ENCODE measurements around the gene IGFL1. TPM values are rescaled to one million over a fixed set of nuclear protein-coding genes. Genes with fewer than 3 reads are reported as not detected.
"Not testable (repeated sequence)": the region's sequence is repeated elsewhere in the genome, so short reads cannot be mapped to it uniquely, and the experiment has no call there.

Gene IGFL1
- total RNA-seq, 1 experiment from 2014 or later, result not detected

DNA sequence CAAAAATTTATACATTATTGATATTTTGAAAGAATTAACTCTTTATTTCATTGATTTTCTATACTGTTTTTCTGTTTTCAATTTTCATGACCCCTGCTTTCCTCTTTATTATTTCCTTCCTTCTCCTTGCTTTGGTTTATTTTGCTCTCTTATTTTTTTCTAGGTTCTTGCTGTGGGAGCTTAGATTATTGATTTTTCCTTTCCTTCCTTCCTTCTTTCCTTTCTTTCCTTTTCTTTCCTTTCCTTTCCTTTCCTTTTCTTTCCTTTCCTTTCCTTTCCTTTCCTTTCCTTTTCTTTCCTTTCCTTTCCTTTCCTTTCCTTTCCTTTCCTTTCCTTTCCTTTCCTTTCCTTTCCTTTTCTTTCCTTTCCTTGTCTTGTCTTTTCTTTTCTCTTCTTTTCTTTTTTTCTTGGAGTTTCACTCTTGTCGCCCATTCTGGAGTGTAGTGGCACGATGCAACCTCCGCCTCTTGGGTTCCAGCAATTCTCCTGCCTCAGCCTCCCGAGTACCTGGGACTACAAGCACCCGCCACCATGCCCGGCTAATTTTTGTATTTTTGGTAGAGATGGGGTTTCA, 13.6 kb downstream of the IGFL1 start:
- DNase-seq (ENCODE audit: low read depth); in situ Hi-C loops (cut with HindIII; ENCODE audit: low pct_unique_long_range_greater_than_20kb, low sequenced_read_pairs): not testable (repeated sequence)

DNA sequence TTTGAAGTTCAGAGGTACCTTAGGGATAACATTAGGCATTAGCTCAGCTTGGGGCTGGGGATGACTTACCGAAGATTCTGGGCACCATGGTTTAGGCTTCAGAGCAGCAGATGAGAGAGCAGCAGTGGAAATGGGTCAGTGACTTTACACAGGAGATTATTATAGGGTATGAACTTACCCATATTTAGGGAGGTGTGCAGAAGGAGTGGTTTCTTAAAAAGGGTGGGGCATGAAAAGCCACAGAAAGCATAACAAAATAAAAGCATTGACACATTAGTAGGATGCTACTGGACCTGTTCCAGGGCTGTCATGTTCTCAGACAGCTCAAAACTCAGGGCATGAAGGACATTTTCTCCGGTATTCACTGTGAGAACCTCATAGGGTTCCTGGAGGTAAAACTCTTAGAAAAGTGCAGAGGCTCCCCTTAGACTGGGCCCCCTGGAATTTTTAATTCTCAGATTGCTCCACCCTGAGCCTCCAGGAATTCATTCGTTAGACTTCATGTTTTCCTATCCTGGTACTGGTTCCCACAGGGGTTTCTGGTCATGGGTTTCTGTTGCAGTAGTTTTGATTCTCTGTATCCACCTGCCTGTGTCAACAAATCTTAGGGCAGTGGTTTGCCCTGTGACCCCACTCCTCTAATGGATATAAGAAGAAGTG, 20.7 kb downstream of the IGFL1 start:
- peak; percentile 32 for DNase-seq (ENCODE audit: low read depth)
- in situ Hi-C loops (cut with HindIII; ENCODE audit: low pct_unique_long_range_greater_than_20kb, low sequenced_read_pairs), result no loop called here

DNA sequence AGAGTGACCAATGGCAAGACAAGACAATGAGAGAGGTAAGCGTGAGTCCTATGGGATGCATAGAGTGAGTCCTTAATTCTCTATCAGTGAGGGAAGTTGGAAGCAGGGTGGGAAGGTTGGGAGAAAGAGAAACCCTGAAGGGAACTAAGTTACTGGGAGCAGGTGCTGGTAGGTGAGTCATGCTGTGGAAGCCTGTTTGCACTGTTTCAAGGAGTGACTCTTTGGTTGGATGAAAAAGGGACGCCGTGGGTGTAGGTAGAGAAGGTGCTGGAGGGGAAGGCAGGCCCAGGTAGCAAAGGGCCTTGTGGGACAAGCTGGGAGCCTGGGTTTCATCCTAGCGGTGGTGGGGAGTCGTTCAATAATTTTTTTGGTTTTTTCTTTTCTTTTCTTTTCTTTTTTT, 21.9 kb downstream of the IGFL1 start:
- DNase-seq (ENCODE audit: low read depth), result no peak
- in situ Hi-C loops (cut with HindIII; ENCODE audit: low pct_unique_long_range_greater_than_20kb, low sequenced_read_pairs), result no loop called here

DNA sequence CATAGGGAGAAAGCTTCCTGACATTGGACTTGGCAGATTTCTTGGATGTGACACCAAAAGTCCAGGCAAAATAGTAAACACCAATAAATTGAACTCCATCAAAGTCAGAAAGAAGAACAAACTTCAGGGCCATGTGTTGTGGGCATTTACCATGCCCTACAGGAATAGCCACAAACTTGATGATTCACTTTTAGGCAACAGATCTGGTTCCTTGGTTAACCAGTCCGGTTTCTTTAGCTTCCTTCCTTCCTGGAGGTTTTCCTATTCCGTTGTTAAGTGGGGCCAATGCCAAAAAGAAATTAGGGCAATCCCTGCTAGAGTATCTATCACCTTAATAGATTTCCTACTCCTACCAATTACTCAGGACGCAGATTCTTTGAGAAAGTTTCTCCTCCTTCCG, 25.2 kb downstream of the IGFL1 start:
- no peak for DNase-seq (ENCODE audit: low read depth)
- in situ Hi-C loops (cut with HindIII; ENCODE audit: low pct_unique_long_range_greater_than_20kb, low sequenced_read_pairs), result no loop called here

DNA sequence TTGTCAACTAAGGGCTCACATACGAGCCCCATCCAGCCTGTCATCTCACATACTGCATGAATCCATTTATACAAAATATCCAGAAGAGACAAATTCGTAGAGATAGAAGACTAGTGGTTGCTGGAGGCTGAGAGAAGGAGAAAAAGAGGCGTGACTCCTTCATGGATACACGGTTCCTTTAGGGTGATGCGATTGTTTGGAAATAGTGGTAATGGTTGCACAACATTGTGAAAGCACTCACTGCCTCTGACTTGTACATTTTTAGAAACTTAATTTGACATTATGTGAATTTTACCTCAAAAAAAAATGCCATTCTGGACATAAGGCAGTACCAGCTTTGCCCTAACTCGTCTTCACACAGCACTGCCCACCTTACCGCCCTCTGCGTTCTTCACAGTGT, 27.3 kb downstream of the IGFL1 start:
- no peak for DNase-seq (ENCODE audit: low read depth)
- in situ Hi-C loops (cut with HindIII; ENCODE audit: low pct_unique_long_range_greater_than_20kb, low sequenced_read_pairs), result no loop called here

DNA sequence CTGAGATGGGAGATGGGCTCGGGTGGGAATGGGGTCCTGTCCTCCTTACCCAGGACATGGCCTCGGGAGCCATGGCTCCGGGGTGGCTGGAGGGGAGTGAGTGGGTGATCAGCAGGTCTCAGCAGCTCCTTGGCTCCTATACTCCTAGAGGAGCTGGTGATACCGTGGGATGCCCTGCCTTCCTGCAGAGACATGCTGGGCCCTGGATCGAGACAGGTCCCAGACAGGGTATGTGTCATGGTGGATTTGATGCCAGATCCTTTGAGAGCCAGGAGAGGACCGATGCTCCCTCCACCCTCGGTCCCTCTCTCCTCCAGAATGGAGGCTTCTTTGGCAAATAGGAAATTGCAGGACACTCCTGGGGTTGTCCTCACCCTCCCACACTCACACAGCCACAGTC, 32.0 kb downstream of the IGFL1 start:
- DNase-seq (ENCODE audit: low read depth); in situ Hi-C loops (cut with HindIII; ENCODE audit: low pct_unique_long_range_greater_than_20kb, low sequenced_read_pairs): not testable (repeated sequence)

DNA sequence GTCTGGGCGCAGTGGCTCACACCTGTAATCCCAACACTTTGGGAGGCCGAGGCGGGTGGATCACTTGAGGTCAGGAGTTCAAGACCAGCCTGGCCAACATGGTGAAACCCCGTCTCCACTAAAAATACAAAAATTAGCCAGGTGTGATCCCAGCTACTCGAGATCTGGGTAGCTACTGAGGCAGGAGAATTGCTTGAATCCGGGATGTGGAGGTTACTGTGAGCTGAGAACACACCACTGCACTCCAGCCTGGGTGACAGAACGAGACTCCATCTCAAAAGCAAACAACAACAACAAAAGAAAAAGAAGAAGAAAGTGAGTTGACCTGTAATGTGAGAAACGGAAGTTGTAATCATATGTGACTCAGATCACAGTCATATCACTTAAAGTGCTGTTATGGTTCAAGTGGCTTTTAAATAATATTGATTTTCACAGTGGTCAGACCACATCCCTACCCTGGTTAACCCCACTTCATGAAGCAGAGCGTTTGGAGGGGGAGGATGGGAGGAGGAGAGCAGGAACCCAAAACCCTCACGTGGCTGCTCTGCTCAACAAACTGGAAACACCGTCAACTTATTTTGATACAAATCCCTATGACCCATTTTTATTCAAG, 33.2 kb downstream of the IGFL1 start:
- in situ Hi-C loops (cut with HindIII; ENCODE audit: low pct_unique_long_range_greater_than_20kb, low sequenced_read_pairs), result not testable (repeated sequence)
- peak; percentile 96 for DNase-seq (ENCODE audit: low read depth)

DNA sequence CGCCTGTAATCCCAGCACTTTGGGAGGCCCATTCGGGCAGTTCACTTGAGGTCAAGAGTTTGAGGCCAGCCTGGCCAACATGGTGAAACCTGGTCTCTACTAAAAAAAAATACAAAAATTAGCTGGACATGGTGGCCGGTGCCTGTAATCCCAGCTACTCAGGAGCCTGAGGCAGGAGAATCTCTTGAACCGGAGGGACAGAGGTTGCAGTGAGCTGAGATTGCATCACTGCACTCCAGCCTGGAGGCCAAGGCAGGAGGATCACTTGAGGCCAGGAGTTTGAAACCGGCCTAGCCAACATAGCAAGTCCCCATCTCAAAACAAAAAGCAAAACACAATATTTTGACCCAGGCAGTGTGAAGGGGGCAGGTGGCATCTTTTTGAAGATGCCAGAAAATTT, 35.3 kb downstream of the IGFL1 start:
- DNase-seq (ENCODE audit: low read depth); in situ Hi-C loops (cut with HindIII; ENCODE audit: low pct_unique_long_range_greater_than_20kb, low sequenced_read_pairs): not testable (repeated sequence)

DNA sequence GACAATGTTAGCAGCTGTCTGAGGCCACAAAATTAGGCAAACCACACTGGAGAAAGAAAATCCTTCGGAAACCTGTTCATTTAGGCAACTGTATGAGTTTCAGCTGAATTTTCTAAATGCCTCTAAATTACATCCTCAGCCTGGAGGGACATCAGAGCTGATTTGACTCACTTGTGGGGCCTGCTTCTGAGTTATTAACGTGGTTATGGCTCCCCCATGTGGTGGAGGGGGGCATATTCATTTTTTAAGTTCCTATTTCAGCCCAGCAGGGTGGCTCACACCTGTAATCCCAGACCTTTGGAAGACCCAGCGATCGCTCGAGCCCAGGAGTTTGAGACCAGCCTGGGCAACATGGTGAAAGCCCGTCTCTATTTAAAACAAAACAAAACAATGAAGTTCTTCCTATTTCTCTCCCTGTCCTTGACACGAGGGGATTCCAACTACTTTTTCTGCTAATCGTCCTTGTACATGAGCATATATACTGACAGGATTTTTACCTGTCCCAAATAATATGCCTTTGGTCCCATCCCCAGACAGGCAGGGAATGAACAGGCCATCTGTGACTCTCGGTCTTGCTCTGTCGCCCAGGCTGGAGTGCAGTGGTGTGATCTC, 35.8 kb downstream of the IGFL1 start:
- in situ Hi-C loops (cut with HindIII; ENCODE audit: low pct_unique_long_range_greater_than_20kb, low sequenced_read_pairs), result no loop called here
- peak; percentile 78 for DNase-seq (ENCODE audit: low read depth)

DNA sequence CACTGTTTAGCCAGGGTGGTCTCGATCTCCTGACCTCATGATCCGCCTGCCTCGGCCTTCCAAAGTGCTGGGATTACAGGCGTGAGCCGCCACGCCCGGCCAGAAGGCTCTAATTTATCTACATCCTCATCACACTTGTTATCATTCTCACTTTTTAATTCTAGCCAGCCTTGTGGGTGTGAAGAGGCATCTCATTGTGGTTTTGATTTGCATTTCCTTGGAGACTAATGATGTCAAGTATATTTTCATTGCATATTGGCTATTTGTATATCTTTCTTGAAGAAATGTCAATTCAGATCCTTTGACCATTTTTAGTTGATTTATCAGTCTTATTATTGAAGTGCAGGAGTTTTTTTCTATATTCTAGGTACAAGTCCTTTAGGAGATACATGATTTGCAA, 39.6 kb downstream of the IGFL1 start:
- no peak for DNase-seq (ENCODE audit: low read depth)
- in situ Hi-C loops (cut with HindIII; ENCODE audit: low pct_unique_long_range_greater_than_20kb, low sequenced_read_pairs), result no loop called here

DNA sequence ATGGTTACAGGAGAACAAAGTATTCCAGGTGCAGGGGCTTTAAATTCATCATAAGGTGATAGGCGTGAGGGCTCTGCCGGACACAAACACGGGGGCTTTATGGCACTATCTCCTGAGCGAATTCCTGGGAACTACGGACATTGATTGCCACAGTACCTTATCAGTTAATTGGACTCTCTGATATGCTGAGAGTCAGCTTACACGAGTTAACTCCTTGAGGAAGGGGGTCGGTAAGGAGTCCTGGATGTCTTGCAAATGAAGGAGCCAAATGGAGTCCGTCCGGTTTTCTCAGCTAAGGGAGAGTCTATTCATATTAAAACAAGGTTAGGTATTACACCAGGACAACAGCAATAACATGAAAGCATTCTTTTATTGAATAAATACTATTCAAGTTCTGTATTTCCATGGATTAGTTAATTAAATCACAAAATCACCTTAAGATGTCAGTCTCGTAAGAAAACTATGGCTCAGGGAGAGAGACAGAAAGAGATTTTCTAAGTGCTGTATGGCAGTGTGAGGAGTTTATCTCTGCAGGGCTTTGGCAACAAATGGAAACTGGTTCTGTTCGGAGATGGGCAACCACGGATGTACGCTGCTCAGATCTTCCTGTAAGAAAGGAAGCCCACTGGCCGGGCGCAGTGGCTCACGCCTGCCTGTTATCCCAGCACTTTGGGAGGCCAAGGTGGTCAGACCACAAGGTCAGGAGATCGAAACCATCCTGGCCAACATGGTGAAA, 41.1 kb downstream of the IGFL1 start:
- DNase-seq (ENCODE audit: low read depth), result peak; percentile 33
- in situ Hi-C loops (cut with HindIII; ENCODE audit: low pct_unique_long_range_greater_than_20kb, low sequenced_read_pairs), result no loop called here

DNA sequence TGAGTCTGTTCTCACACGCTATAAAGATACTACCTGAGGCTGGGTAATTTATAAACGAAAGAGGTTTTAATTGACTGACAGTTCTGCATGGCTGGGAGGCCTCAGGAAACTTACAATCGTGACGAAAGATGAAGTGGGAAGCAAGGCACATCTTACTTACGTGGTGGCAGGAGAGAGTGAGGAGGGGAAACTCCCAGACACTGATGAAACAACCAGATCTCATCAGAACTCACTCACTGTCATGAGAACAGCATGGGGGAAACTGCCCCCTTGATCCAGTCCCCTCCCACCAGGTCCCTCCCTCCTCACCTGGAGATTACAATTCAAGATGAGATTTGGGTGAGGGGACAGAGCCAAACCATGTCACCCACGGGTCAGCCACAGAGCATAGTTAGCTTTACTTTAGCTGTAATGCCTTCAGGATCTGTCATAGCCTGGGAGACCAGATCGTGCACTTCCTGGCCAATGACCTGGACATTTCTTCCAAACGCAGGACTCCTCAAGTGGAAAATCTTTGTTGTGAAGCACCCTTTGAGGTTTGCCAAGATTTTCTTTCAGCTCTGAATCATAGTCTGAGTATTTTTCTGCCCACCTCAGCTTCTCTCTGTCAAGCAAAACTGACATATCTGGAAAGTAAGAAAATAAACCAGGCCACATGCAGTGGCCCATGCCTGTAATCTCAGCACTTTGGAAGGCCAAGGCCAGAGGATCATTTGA, 42.1 kb downstream of the IGFL1 start:
- DNase-seq (ENCODE audit: low read depth), result peak; percentile 100
- in situ Hi-C loops (cut with HindIII; ENCODE audit: low pct_unique_long_range_greater_than_20kb, low sequenced_read_pairs), result no loop called here

DNA sequence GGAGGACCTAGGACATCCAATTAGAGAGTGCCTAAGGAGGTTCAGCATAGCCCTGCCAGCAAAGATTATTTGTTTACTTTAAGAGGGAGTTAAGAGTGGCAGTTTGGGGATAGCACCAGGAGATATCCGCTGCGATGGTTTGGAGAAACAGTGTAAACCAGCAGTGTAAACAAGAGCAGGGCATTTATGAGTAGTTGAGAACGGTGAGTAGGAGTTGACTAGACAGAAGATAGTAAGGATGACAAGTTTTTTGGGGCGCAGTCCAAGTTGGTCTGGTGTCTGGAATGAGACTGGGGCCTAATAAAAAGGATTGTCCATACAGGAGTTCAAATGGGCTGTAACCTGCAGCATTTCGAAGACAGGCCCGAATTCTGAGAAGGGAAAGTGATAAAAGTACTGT, 44.4 kb downstream of the IGFL1 start:
- DNase-seq (ENCODE audit: low read depth); in situ Hi-C loops (cut with HindIII; ENCODE audit: low pct_unique_long_range_greater_than_20kb, low sequenced_read_pairs): not testable (repeated sequence)

DNA sequence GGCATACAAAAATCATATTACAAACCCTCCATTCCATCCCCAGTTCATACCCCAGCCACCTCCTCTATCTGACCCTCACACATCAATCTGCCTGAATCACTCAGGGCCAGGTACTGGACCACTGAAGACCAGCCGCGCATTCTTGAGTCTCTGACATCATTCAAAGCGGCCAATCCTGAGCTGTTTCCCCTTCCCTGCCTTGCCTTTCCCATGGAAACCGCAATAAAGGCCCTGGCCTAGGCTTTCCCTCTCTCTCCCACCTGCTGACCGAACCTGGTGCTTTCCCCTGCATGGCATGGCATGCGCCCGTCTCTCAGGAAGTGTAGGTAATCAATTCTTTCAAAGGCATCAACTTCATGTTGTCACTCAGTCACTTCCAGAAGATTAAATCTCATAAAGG, 49.6 kb downstream of the IGFL1 start:
- no peak for DNase-seq (ENCODE audit: low read depth)
- in situ Hi-C loops (cut with HindIII; ENCODE audit: low pct_unique_long_range_greater_than_20kb, low sequenced_read_pairs), result no loop called here

Other genes with a start within 250 kb of the IGFL1 start
- 11.1 and 17.0 TPM in 2 replicates for gene CCDC61, start 234.3 kb upstream of the IGFL1 start, total RNA-seq (2014; rRNA removed; shearing (Covaris generic); ENCODE audit: low replicate concordance)
- not detected in 2 replicates for gene PGLYRP1, start 206.7 kb upstream of the IGFL1 start, total RNA-seq (2014; rRNA removed; shearing (Covaris generic); ENCODE audit: low replicate concordance)
- not detected in 2 replicates for gene IGFL4, start 188.7 kb upstream of the IGFL1 start, total RNA-seq (2014; rRNA removed; shearing (Covaris generic); ENCODE audit: low replicate concordance)
- not detected in 2 replicates for gene IGFL3, start 105.1 kb upstream of the IGFL1 start, total RNA-seq (2014; rRNA removed; shearing (Covaris generic); ENCODE audit: low replicate concordance)
- not detected in 2 replicates for gene IGFL2, start 81.5 kb upstream of the IGFL1 start, total RNA-seq (2014; rRNA removed; shearing (Covaris generic); ENCODE audit: low replicate concordance)
- gene HIF3A, start 67.3 kb downstream of the IGFL1 start, total RNA-seq (2014; rRNA removed; shearing (Covaris generic); ENCODE audit: low replicate concordance), result not detected in 2 replicates
- gene PPP5C, start 117.3 kb downstream of the IGFL1 start, total RNA-seq (2014; rRNA removed; shearing (Covaris generic); ENCODE audit: low replicate concordance), result 99.2 and 143 TPM in 2 replicates
- gene CCDC8, start 183.8 kb downstream of the IGFL1 start, total RNA-seq (2014; rRNA removed; shearing (Covaris generic); ENCODE audit: low replicate concordance), result 0.12 and 0.51 TPM in 2 replicates
- gene PNMA8C, start 199.2 kb downstream of the IGFL1 start, total RNA-seq (2014; rRNA removed; shearing (Covaris generic); ENCODE audit: low replicate concordance), result 0.07 and 0.93 TPM in 2 replicates
- 14.0 and 16.4 TPM in 2 replicates for gene PNMA8A, start 241.8 kb downstream of the IGFL1 start, total RNA-seq (2014; rRNA removed; shearing (Covaris generic); ENCODE audit: low replicate concordance)